GM18873 (cell line): ENCODE results near the gene HTR5A.
"Not testable (repeated sequence)": the region's sequence is repeated elsewhere in the genome, so short reads cannot be mapped to it uniquely, and the experiment has no call there.

Experiments used
- ATAC-seq: cut with Tn5 transposase; IDR thresholded peaks from one replicate; pipeline ENCODE4 v1.9.1; 2021; ENCODE audit warnings: mild to moderate bottlenecking, moderate library complexity, moderate number of reproducible peaks; ENCODE audit not compliant: unreplicated experiment, low FRiP score

The HTR5A gene

GRCh38 chr7:155069992-155070751 is at the start of gene HTR5A:
TSS of gene HTR5A (plus strand) at chr7:155070324. CDS start at chr7:155070900, 576 bp downstream.
- peak; percentile 87 for ATAC-seq

GRCh38 chr7:155020996-155021395 is 49.1 kb upstream of the HTR5A start:
- no peak for ATAC-seq

GRCh38 chr7:155021699-155022145 is 48.4 kb upstream of the HTR5A start:
- no peak for ATAC-seq

GRCh38 chr7:155027879-155028278 is 42.2 kb upstream of the HTR5A start:
- ATAC-seq = no peak

- ATAC-seq = no peak
Measured at GRCh38 chr7:155032978-155033377, 37.1 kb upstream of the HTR5A start.

GRCh38 chr7:155034495-155034894 is 35.6 kb upstream of the HTR5A start:
- ATAC-seq = not testable (repeated sequence)

- ATAC-seq = no peak
Measured at GRCh38 chr7:155038335-155038734, 31.8 kb upstream of the HTR5A start.

GRCh38 chr7:155043756-155044155 is 26.4 kb upstream of the HTR5A start:
- ATAC-seq = no peak

- no peak for ATAC-seq
Measured at GRCh38 chr7:155048006-155048405, 22.1 kb upstream of the HTR5A start.

GRCh38 chr7:155051355-155051754 is 18.8 kb upstream of the HTR5A start:
- no peak for ATAC-seq

- ATAC-seq = no peak
Measured at GRCh38 chr7:155053002-155053401, 17.1 kb upstream of the HTR5A start.

GRCh38 chr7:155054761-155055160 is 15.4 kb upstream of the HTR5A start:
- ATAC-seq = no peak

GRCh38 chr7:155057076-155057475 is 13.0 kb upstream of the HTR5A start:
- ATAC-seq = no peak

GRCh38 chr7:155058896-155059295 is 11.2 kb upstream of the HTR5A start:
- ATAC-seq = no peak

- no peak for ATAC-seq
Measured at GRCh38 chr7:155059703-155060102, 10.4 kb upstream of the HTR5A start.

GRCh38 chr7:155062411-155062810 is 7.7 kb upstream of the HTR5A start:
- no peak for ATAC-seq

- ATAC-seq = no peak
Measured at GRCh38 chr7:155064186-155064585, 5.9 kb upstream of the HTR5A start.

- no peak for ATAC-seq
Measured at GRCh38 chr7:155066417-155066950, 3.6 kb upstream of the HTR5A start.

- ATAC-seq = no peak
Measured at GRCh38 chr7:155071121-155071651, 1.1 kb downstream of the HTR5A start.

- no peak for ATAC-seq
Measured at GRCh38 chr7:155071916-155072571, 1.9 kb downstream of the HTR5A start.

GRCh38 chr7:155073922-155074321 is 3.8 kb downstream of the HTR5A start:
- no peak for ATAC-seq
